Measurements from ENCODE around the gene NACC2.

Gene NACC2

GRCh38 chr9:136011376-136011702 lies 83.8 kb downstream of the NACC2 start:
- no peaks in the 10 kb centered on the region for H3K27me3 Mint-ChIP-seq
- no peak overlapping the region for H3K4me3 Mint-ChIP-seq
- H3K27ac Mint-ChIP-seq (ENCODE audit: low read depth): no peak overlapping the region
- H3K9me3 Mint-ChIP-seq: no peaks in the 10 kb centered on the region
- DNase-seq (ENCODE audit: low spot score in 2 of 2) (no peak), ATAC-seq (replicated peaks; ENCODE audit: extremely low read depth, poor library complexity, severe bottlenecking) (no peak)
- H3K36me3 Mint-ChIP-seq (ENCODE audit: insufficient read depth): peaks cover 10% of the 10 kb centered on the region
- peaks cover 11% of the 10 kb centered on the region for H3K4me1 Mint-ChIP-seq

GRCh38 chr9:136010615-136011361 lies 84.3 kb downstream of the NACC2 start:
- H3K27me3 Mint-ChIP-seq: no peaks in the 10 kb centered on the region
- H3K4me1 Mint-ChIP-seq: peaks cover 11% of the 10 kb centered on the region
- DNase-seq (ENCODE audit: low spot score in 2 of 2) (no peak), ATAC-seq (replicated peaks; ENCODE audit: extremely low read depth, poor library complexity, severe bottlenecking) (no peak)
- no peak overlapping the region for H3K27ac Mint-ChIP-seq (ENCODE audit: low read depth)
- H3K36me3 Mint-ChIP-seq (ENCODE audit: insufficient read depth): peaks cover 10% of the 10 kb centered on the region
- no peaks in the 10 kb centered on the region for H3K9me3 Mint-ChIP-seq
- no peak overlapping the region for H3K4me3 Mint-ChIP-seq

- Mint-ChIP-seq H3K27ac (ENCODE audit: low read depth) (no peak overlapping the region), H3K9me3 (no peaks in the 10 kb centered on the region), H3K4me1 (peaks cover 11% of the 10 kb centered on the region), H3K4me3 (no peak overlapping the region), H3K36me3 (ENCODE audit: insufficient read depth) (peaks cover 10% of the 10 kb centered on the region), H3K27me3 (no peaks in the 10 kb centered on the region)
- DNase-seq (ENCODE audit: low spot score in 2 of 2): no peak
- ATAC-seq (replicated peaks; ENCODE audit: extremely low read depth, poor library complexity, severe bottlenecking): no peak
Measured at GRCh38 chr9:136010176-136010575, 84.9 kb downstream of the NACC2 start.

GRCh38 chr9:136009516-136009915 lies 85.6 kb downstream of the NACC2 start:
- Mint-ChIP-seq H3K4me3 (no peak overlapping the region), H3K9me3 (no peaks in the 10 kb centered on the region), H3K4me1 (peaks cover 11% of the 10 kb centered on the region)

GRCh38 chr9:136008693-136008997 lies 86.4 kb downstream of the NACC2 start:
- no peak overlapping the region for H3K4me3 Mint-ChIP-seq

More at GRCh38 chr9:136009516-136009915, 85.6 kb downstream of the NACC2 start:
- DNase-seq (ENCODE audit: low spot score in 2 of 2) (no peak), ATAC-seq (replicated peaks; ENCODE audit: extremely low read depth, poor library complexity, severe bottlenecking) (no peak)
- Mint-ChIP-seq H3K36me3 (ENCODE audit: insufficient read depth) (peaks cover 10% of the 10 kb centered on the region), H3K27ac (ENCODE audit: low read depth) (no peak overlapping the region), H3K27me3 (no peaks in the 10 kb centered on the region)

GRCh38 chr9:136007934-136008692 lies 87.0 kb downstream of the NACC2 start:
- H3K27ac Mint-ChIP-seq (ENCODE audit: low read depth): no peak overlapping the region

More at GRCh38 chr9:136008693-136008997, 86.4 kb downstream of the NACC2 start:
- no peak for DNase-seq (ENCODE audit: low spot score in 2 of 2)
- peaks cover 11% of the 10 kb centered on the region for H3K4me1 Mint-ChIP-seq
- no peak for ATAC-seq (replicated peaks; ENCODE audit: extremely low read depth, poor library complexity, severe bottlenecking)
- H3K36me3 Mint-ChIP-seq (ENCODE audit: insufficient read depth): peaks cover 10% of the 10 kb centered on the region
- H3K27ac Mint-ChIP-seq (ENCODE audit: low read depth): no peak overlapping the region
- H3K27me3 Mint-ChIP-seq: no peaks in the 10 kb centered on the region
- H3K9me3 Mint-ChIP-seq: no peaks in the 10 kb centered on the region

GRCh38 chr9:136007276-136007933 lies 87.7 kb downstream of the NACC2 start:
- H3K27ac Mint-ChIP-seq (ENCODE audit: low read depth): no peak overlapping the region
- H3K36me3 Mint-ChIP-seq (ENCODE audit: insufficient read depth): peaks cover 10% of the 10 kb centered on the region
- no peak for ATAC-seq (replicated peaks; ENCODE audit: extremely low read depth, poor library complexity, severe bottlenecking)

More at GRCh38 chr9:136007934-136008692, 87.0 kb downstream of the NACC2 start:
- peaks cover 11% of the 10 kb centered on the region for H3K4me1 Mint-ChIP-seq
- no peaks in the 10 kb centered on the region for H3K27me3 Mint-ChIP-seq
- ATAC-seq (replicated peaks; ENCODE audit: extremely low read depth, poor library complexity, severe bottlenecking) (no peak), DNase-seq (ENCODE audit: low spot score in 2 of 2) (no peak)
- H3K36me3 Mint-ChIP-seq (ENCODE audit: insufficient read depth): peaks cover 10% of the 10 kb centered on the region
- H3K9me3 Mint-ChIP-seq: no peaks in the 10 kb centered on the region
- no peak overlapping the region for H3K4me3 Mint-ChIP-seq

GRCh38 chr9:136006169-136006568 lies 88.9 kb downstream of the NACC2 start:
- Mint-ChIP-seq H3K4me3 (no peak overlapping the region), H3K4me1 (peaks cover 11% of the 10 kb centered on the region), H3K27ac (ENCODE audit: low read depth) (no peak overlapping the region), H3K36me3 (ENCODE audit: insufficient read depth) (peaks cover 9% of the 10 kb centered on the region), H3K9me3 (no peaks in the 10 kb centered on the region), H3K27me3 (no peaks in the 10 kb centered on the region)
- ATAC-seq (replicated peaks; ENCODE audit: extremely low read depth, poor library complexity, severe bottlenecking): no peak
- DNase-seq (ENCODE audit: low spot score in 2 of 2): no peak

More at GRCh38 chr9:136007276-136007933, 87.7 kb downstream of the NACC2 start:
- DNase-seq (ENCODE audit: low spot score in 2 of 2): no peak
- Mint-ChIP-seq H3K4me1 (peaks cover 11% of the 10 kb centered on the region), H3K4me3 (no peak overlapping the region), H3K9me3 (no peaks in the 10 kb centered on the region), H3K27me3 (no peaks in the 10 kb centered on the region)

GRCh38 chr9:136004712-136005111 lies 90.4 kb downstream of the NACC2 start:
- H3K4me1 Mint-ChIP-seq: peaks cover 11% of the 10 kb centered on the region
- no peaks in the 10 kb centered on the region for H3K9me3 Mint-ChIP-seq
- no peak overlapping the region for H3K4me3 Mint-ChIP-seq
- H3K27me3 Mint-ChIP-seq: no peaks in the 10 kb centered on the region
- H3K36me3 Mint-ChIP-seq (ENCODE audit: insufficient read depth): peaks cover 4% of the 10 kb centered on the region
- DNase-seq (ENCODE audit: low spot score in 2 of 2) (no peak), ATAC-seq (replicated peaks; ENCODE audit: extremely low read depth, poor library complexity, severe bottlenecking) (no peak)
- no peak overlapping the region for H3K27ac Mint-ChIP-seq (ENCODE audit: low read depth)

GRCh38 chr9:136004219-136004618 lies 90.9 kb downstream of the NACC2 start:
- ATAC-seq (replicated peaks; ENCODE audit: extremely low read depth, poor library complexity, severe bottlenecking) (no peak), DNase-seq (ENCODE audit: low spot score in 2 of 2) (no peak)
- Mint-ChIP-seq H3K36me3 (ENCODE audit: insufficient read depth) (peaks cover 4% of the 10 kb centered on the region), H3K27ac (ENCODE audit: low read depth) (no peak overlapping the region), H3K27me3 (no peaks in the 10 kb centered on the region), H3K9me3 (no peaks in the 10 kb centered on the region), H3K4me3 (no peak overlapping the region), H3K4me1 (peaks cover 11% of the 10 kb centered on the region)

GRCh38 chr9:136003411-136004218 lies 91.5 kb downstream of the NACC2 start:
- Mint-ChIP-seq H3K36me3 (ENCODE audit: insufficient read depth) (peaks cover 4% of the 10 kb centered on the region), H3K27ac (ENCODE audit: low read depth) (no peak overlapping the region), H3K9me3 (no peaks in the 10 kb centered on the region), H3K4me3 (no peak overlapping the region), H3K27me3 (no peaks in the 10 kb centered on the region), H3K4me1 (peaks cover 11% of the 10 kb centered on the region)
- ATAC-seq (replicated peaks; ENCODE audit: extremely low read depth, poor library complexity, severe bottlenecking) (no peak), DNase-seq (ENCODE audit: low spot score in 2 of 2) (no peak)

GRCh38 chr9:136002881-136003280 lies 92.2 kb downstream of the NACC2 start:
- H3K36me3 Mint-ChIP-seq (ENCODE audit: insufficient read depth): peaks cover 3% of the 10 kb centered on the region

More at GRCh38 chr9:136002881-136003280, 92.2 kb downstream of the NACC2 start:
- ATAC-seq (replicated peaks; ENCODE audit: extremely low read depth, poor library complexity, severe bottlenecking): no peak
- Mint-ChIP-seq H3K27me3 (no peaks in the 10 kb centered on the region), H3K9me3 (no peaks in the 10 kb centered on the region), H3K4me1 (peaks cover 8% of the 10 kb centered on the region), H3K4me3 (no peak overlapping the region), H3K27ac (ENCODE audit: low read depth) (no peak overlapping the region)
- no peak for DNase-seq (ENCODE audit: low spot score in 2 of 2)

Measured in central memory CD8-positive, alpha-beta T cell (primary cell).